HG03045 (cell line): ENCODE data around the gene KPNA6.
A peak's percentile ranks its signal among the peaks of the same experiment; 100 is the strongest.

Experiments
- ATAC-seq: cut with Tn5 transposase; IDR thresholded peaks from one replicate; pipeline ENCODE4 v1.9.1; 2021; ENCODE audit warnings: mild to moderate bottlenecking, moderate library complexity; ENCODE audit not compliant: unreplicated experiment

The KPNA6 gene

GRCh38 chr1:32215629-32216480, 108.0 kb downstream of the KPNA6 start:
- ATAC-seq, result no peak

- no peak for ATAC-seq
Measured at GRCh38 chr1:32216566-32216965, 108.7 kb downstream of the KPNA6 start.

GRCh38 chr1:32219022-32219421, 111.2 kb downstream of the KPNA6 start:
- ATAC-seq, result no peak

GRCh38 chr1:32220746-32221580, 113.1 kb downstream of the KPNA6 start:
- ATAC-seq, result no peak

- ATAC-seq, result no peak
Measured at GRCh38 chr1:32221581-32221979, 113.7 kb downstream of the KPNA6 start.

GRCh38 chr1:32221980-32222755, 114.3 kb downstream of the KPNA6 start, which contains the start of the genes EIF3I and TMEM234:
TSS of gene EIF3I (plus strand) at chr1:32222407. CDS start at chr1:32222442, 35 bp downstream.
TSS of gene TMEM234 (minus strand) at chr1:32222353. CDS start at chr1:32222322, 31 bp downstream.
- ATAC-seq, result peak; percentile 94

GRCh38 chr1:32223683-32224082, 115.8 kb downstream of the KPNA6 start:
- ATAC-seq, result no peak

GRCh38 chr1:32224285-32224684, 116.4 kb downstream of the KPNA6 start:
- ATAC-seq, result no peak
